Measurements from ENCODE around the gene POLR3GL.

POLR3GL gene

GRCh38 chr1:145959333-145959732 lies 5.2 kb upstream of the POLR3GL start:
- Histone ChIP-seq H3K27me3 (ENCODE audit: insufficient read depth, poor library complexity, severe bottlenecking) (no peaks in the 10 kb centered on the region), H3K9me3 (ENCODE audit: severe bottlenecking) (no peaks in the 10 kb centered on the region), H3K4me1 (ENCODE audit: insufficient read depth, poor library complexity, severe bottlenecking) (peaks cover 21% of the 10 kb centered on the region), H3K27ac (ENCODE audit: poor library complexity, severe bottlenecking) (no peak overlapping the region), H3K4me3 (ENCODE audit: severe bottlenecking) (no peak overlapping the region), H3K36me3 (ENCODE audit: low read depth) (no peaks in the 10 kb centered on the region)
- TF ChIP-seq CTCF (IDR thresholded peaks at IDR 0.05; ENCODE audit: poor library complexity, severe bottlenecking): no peak
- ATAC-seq (ENCODE audit: low read depth): no peak
- no peak for DNase-seq (ENCODE audit: low spot score)

GRCh38 chr1:145959957-145960467 lies 4.5 kb upstream of the POLR3GL start:
- Histone ChIP-seq H3K27me3 (ENCODE audit: insufficient read depth, poor library complexity, severe bottlenecking) (no peaks in the 10 kb centered on the region), H3K36me3 (ENCODE audit: low read depth) (no peaks in the 10 kb centered on the region), H3K9me3 (ENCODE audit: severe bottlenecking) (no peaks in the 10 kb centered on the region), H3K27ac (ENCODE audit: poor library complexity, severe bottlenecking) (no peak overlapping the region), H3K4me1 (ENCODE audit: insufficient read depth, poor library complexity, severe bottlenecking) (peaks cover 21% of the 10 kb centered on the region), H3K4me3 (ENCODE audit: severe bottlenecking) (no peak overlapping the region)
- TF ChIP-seq CTCF (IDR thresholded peaks at IDR 0.05; ENCODE audit: poor library complexity, severe bottlenecking): no peak
- ATAC-seq (ENCODE audit: low read depth): no peak
- DNase-seq (ENCODE audit: low spot score): no peak

GRCh38 chr1:145960468-145961108 lies 3.9 kb upstream of the POLR3GL start:
- Histone ChIP-seq H3K36me3 (ENCODE audit: low read depth) (no peaks in the 10 kb centered on the region), H3K4me1 (ENCODE audit: insufficient read depth, poor library complexity, severe bottlenecking) (peaks cover 21% of the 10 kb centered on the region), H3K4me3 (ENCODE audit: severe bottlenecking) (no peak overlapping the region), H3K9me3 (ENCODE audit: severe bottlenecking) (no peaks in the 10 kb centered on the region), H3K27ac (ENCODE audit: poor library complexity, severe bottlenecking) (no peak overlapping the region), H3K27me3 (ENCODE audit: insufficient read depth, poor library complexity, severe bottlenecking) (no peaks in the 10 kb centered on the region)
- ATAC-seq (ENCODE audit: low read depth) (no peak), DNase-seq (ENCODE audit: low spot score) (no peak)
- TF ChIP-seq CTCF (IDR thresholded peaks at IDR 0.05; ENCODE audit: poor library complexity, severe bottlenecking): no peak

- Histone ChIP-seq H3K27me3 (ENCODE audit: insufficient read depth, poor library complexity, severe bottlenecking) (no peaks in the 10 kb centered on the region), H3K27ac (ENCODE audit: poor library complexity, severe bottlenecking) (no peak overlapping the region), H3K36me3 (ENCODE audit: low read depth) (no peaks in the 10 kb centered on the region), H3K4me3 (ENCODE audit: severe bottlenecking) (no peak overlapping the region), H3K9me3 (ENCODE audit: severe bottlenecking) (no peaks in the 10 kb centered on the region), H3K4me1 (ENCODE audit: insufficient read depth, poor library complexity, severe bottlenecking) (peaks cover 18% of the 10 kb centered on the region)
- TF ChIP-seq CTCF (IDR thresholded peaks at IDR 0.05; ENCODE audit: poor library complexity, severe bottlenecking): no peak
- no peak for DNase-seq (ENCODE audit: low spot score)
- ATAC-seq (ENCODE audit: low read depth): no peak
These were observed 3.4 kb upstream of the POLR3GL start for GRCh38 chr1:145961109-145961424.

GRCh38 chr1:145961425-145962156 lies 2.9 kb upstream of the POLR3GL start:
- H3K4me3 ChIP-seq (ENCODE audit: severe bottlenecking): peak overlapping the region; percentile 35
- H3K4me1 ChIP-seq (ENCODE audit: insufficient read depth, poor library complexity, severe bottlenecking): peaks cover 15% of the 10 kb centered on the region
- no peak for TF ChIP-seq CTCF (IDR thresholded peaks at IDR 0.05; ENCODE audit: poor library complexity, severe bottlenecking)
- no peak overlapping the region for H3K27ac ChIP-seq (ENCODE audit: poor library complexity, severe bottlenecking)
- no peaks in the 10 kb centered on the region for H3K27me3 ChIP-seq (ENCODE audit: insufficient read depth, poor library complexity, severe bottlenecking)
- no peaks in the 10 kb centered on the region for H3K9me3 ChIP-seq (ENCODE audit: severe bottlenecking)
- DNase-seq (ENCODE audit: low spot score) (no peak), ATAC-seq (ENCODE audit: low read depth) (no peak)
- H3K36me3 ChIP-seq (ENCODE audit: low read depth): no peaks in the 10 kb centered on the region
